ENCODE data around the gene IZUMO4.
A peak's percentile ranks its signal among the peaks of the same experiment; 100 is the strongest.

The IZUMO4 gene

DNA sequence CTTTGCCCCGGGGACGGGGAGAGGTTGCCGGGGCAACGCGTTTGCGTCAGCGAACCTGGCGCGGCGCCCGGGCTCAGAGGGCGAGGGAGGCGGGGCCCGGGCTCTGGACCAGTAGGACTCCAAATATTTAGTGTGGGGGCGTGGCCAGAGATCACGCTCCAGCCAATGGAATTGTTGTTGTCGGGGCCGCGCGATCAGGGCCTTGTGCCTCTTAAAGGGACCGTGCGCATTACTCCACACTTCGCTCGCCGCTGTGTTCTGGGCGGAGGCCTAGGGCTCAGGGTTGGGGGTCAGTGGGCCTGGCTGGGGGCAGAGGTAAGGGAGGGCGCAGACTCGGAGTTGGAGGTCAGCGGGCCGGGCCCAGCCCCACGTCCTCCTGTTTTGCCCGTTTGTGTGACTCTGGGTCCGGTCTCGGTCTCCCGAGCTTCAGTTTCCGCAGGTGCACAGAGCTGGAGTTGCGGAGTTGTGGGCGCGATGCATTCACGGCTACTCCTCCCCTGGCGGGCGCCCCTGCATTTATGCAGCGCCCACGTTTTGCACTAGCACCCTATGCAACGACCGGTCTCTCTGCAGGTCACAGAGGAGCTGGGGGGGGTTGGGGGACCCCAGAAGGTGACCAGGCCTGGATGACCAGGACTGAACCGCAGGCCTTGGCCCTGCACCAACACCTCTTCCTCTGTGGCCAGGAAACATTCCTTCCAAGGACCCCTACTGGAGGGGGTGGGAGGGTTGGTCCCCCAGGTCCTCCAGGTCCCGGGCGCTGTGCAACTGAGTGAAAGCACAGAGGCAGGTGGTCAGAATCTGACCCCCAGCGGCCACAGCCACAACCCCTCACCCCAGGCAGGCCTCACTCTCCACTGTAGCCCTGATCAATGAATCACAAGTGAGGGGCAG is 35.0 kb upstream of the IZUMO4 start:
- TF ChIP-seq TOX (CRISPR knock-in tag; IDR thresholded peaks at IDR 0.05; ENCODE audit: borderline replicate concordance) (no peak), ISL1 (CRISPR knock-in tag; IDR thresholded peaks at IDR 0.05) (no peak), SNAI2 (CRISPR knock-in tag; IDR thresholded peaks at IDR 0.05) (no peak), ZNF70 (CRISPR knock-in tag; IDR thresholded peaks at IDR 0.05) (no peak), GLIS3 (CRISPR knock-in tag; IDR thresholded peaks at IDR 0.05) (no peak), OSR1 (CRISPR knock-in tag; IDR thresholded peaks at IDR 0.05) (no peak), CREB5 (CRISPR knock-in tag; IDR thresholded peaks at IDR 0.05; ENCODE audit: low read depth) (no peak), PPARA (CRISPR knock-in tag; IDR thresholded peaks at IDR 0.05; ENCODE audit: borderline replicate concordance) (no peak), ZNF8 (CRISPR knock-in tag; IDR thresholded peaks at IDR 0.05) (no peak), CSDC2 (CRISPR knock-in tag; IDR thresholded peaks at IDR 0.05) (no peak), ZNF565 (CRISPR knock-in tag; conservative IDR thresholded peaks at IDR 0.05; ENCODE audit: low read depth) (no peak), POU6F1 (CRISPR knock-in tag; IDR thresholded peaks at IDR 0.05; ENCODE audit: borderline replicate concordance, low read depth) (no peak), ARNTL (CRISPR knock-in tag; IDR thresholded peaks at IDR 0.05; ENCODE audit: borderline replicate concordance, low read depth) (no peak), ESRRG (CRISPR knock-in tag; IDR thresholded peaks at IDR 0.05) (no peak)
- TF ChIP-seq, protein P1, sequence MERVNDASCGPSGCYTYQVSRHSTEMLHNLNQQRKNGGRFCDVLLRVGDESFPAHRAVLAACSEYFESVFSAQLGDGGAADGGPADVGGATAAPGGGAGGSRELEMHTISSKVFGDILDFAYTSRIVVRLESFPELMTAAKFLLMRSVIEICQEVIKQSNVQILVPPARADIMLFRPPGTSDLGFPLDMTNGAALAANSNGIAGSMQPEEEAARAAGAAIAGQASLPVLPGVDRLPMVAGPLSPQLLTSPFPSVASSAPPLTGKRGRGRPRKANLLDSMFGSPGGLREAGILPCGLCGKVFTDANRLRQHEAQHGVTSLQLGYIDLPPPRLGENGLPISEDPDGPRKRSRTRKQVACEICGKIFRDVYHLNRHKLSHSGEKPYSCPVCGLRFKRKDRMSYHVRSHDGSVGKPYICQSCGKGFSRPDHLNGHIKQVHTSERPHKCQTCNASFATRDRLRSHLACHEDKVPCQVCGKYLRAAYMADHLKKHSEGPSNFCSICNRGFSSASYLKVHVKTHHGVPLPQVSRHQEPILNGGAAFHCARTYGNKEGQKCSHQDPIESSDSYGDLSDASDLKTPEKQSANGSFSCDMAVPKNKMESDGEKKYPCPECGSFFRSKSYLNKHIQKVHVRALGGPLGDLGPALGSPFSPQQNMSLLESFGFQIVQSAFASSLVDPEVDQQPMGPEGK (CRISPR knock-in tag; IDR thresholded peaks at IDR 0.05; ENCODE audit: borderline replicate concordance) = no peak
- TF ChIP-seq, protein P2, sequence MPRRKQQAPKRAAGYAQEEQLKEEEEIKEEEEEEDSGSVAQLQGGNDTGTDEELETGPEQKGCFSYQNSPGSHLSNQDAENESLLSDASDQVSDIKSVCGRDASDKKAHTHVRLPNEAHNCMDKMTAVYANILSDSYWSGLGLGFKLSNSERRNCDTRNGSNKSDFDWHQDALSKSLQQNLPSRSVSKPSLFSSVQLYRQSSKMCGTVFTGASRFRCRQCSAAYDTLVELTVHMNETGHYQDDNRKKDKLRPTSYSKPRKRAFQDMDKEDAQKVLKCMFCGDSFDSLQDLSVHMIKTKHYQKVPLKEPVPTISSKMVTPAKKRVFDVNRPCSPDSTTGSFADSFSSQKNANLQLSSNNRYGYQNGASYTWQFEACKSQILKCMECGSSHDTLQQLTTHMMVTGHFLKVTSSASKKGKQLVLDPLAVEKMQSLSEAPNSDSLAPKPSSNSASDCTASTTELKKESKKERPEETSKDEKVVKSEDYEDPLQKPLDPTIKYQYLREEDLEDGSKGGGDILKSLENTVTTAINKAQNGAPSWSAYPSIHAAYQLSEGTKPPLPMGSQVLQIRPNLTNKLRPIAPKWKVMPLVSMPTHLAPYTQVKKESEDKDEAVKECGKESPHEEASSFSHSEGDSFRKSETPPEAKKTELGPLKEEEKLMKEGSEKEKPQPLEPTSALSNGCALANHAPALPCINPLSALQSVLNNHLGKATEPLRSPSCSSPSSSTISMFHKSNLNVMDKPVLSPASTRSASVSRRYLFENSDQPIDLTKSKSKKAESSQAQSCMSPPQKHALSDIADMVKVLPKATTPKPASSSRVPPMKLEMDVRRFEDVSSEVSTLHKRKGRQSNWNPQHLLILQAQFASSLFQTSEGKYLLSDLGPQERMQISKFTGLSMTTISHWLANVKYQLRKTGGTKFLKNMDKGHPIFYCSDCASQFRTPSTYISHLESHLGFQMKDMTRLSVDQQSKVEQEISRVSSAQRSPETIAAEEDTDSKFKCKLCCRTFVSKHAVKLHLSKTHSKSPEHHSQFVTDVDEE (CRISPR knock-in tag; IDR thresholded peaks at IDR 0.05) = no peak
- TF ChIP-seq, protein P3, sequence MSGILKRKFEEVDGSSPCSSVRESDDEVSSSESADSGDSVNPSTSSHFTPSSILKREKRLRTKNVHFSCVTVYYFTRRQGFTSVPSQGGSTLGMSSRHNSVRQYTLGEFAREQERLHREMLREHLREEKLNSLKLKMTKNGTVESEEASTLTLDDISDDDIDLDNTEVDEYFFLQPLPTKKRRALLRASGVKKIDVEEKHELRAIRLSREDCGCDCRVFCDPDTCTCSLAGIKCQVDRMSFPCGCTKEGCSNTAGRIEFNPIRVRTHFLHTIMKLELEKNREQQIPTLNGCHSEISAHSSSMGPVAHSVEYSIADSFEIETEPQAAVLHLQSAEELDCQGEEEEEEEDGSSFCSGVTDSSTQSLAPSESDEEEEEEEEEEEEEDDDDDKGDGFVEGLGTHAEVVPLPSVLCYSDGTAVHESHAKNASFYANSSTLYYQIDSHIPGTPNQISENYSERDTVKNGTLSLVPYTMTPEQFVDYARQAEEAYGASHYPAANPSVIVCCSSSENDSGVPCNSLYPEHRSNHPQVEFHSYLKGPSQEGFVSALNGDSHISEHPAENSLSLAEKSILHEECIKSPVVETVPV (CRISPR knock-in tag; IDR thresholded peaks at IDR 0.05) = no peak
- peak; percentile 85 for ATAC-seq

DNA sequence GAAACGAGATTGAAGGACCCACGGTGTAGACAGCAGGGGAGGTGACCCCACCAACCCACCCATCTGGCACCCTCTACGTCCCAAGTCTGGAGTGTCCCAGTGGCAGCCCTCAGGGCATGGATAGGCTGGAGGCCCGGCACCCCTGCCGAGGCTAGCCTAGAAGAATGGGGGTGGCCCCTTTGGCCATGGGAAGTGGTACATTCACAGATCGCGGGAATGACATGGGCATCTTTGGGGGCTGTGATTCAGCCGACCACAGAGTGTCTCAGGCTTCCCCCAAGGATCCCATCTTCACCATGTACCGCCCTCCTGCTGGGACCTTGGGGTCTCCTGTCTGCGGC is 34.4 kb upstream of the IZUMO4 start:
- TF ChIP-seq ZFP3 (CRISPR knock-in tag; IDR thresholded peaks at IDR 0.05) (no peak), RARB (CRISPR knock-in tag; IDR thresholded peaks at IDR 0.05) (no peak), CREB5 (CRISPR knock-in tag; IDR thresholded peaks at IDR 0.05; ENCODE audit: low read depth) (no peak), ZC3H10 (CRISPR knock-in tag; IDR thresholded peaks at IDR 0.05) (no peak), ZNF8 (CRISPR knock-in tag; IDR thresholded peaks at IDR 0.05) (no peak), GLIS3 (CRISPR knock-in tag; IDR thresholded peaks at IDR 0.05) (no peak), TCF4 (CRISPR knock-in tag; IDR thresholded peaks at IDR 0.05; ENCODE audit: borderline replicate concordance) (no peak), POU6F1 (CRISPR knock-in tag; IDR thresholded peaks at IDR 0.05; ENCODE audit: borderline replicate concordance, low read depth) (no peak)

More for the DNA sequence above, 34.4 kb upstream of the IZUMO4 start:
- no peak for ATAC-seq

Measured in SK-N-SH treated with all-trans-retinoic acid at 6 μM for 48 hours (cell line).